ENCODE data around the gene PTPRN2. TPM values are rescaled to one million over a fixed set of nuclear protein-coding genes. Genes with fewer than 3 reads are reported as not detected.

Gene PTPRN2
- total RNA-seq, 4 donors from 2014 or later: 14.9 to 34.3 (median 21.3) TPM

GRCh38 chr7:157616426-157616825 is 971.2 kb downstream of the PTPRN2 start:
- Histone ChIP-seq H3K36me3 (no peaks in the 10 kb centered on the region), H3K27me3 (no peaks in the 10 kb centered on the region), H3K4me3 (no peak overlapping the region), H3K4me1 (peaks cover 0 to 5% (median 0%) of the 10 kb centered on the region in 4 donors), H3K9me3 (no peaks in the 10 kb centered on the region), H3K27ac (no peak overlapping the region)
- TF ChIP-seq CTCF (IDR thresholded peaks at IDR 0.05) (no peak), POLR2A (IDR thresholded peaks at IDR 0.05) (no peak)
- no peak for DNase-seq

GRCh38 chr7:157615852-157616251 is 971.8 kb downstream of the PTPRN2 start:
- peaks cover 0 to 5% (median 0%) of the 10 kb centered on the region in 4 donors for H3K4me1 ChIP-seq
- no peaks in the 10 kb centered on the region for H3K27me3 ChIP-seq
- no peak for TF ChIP-seq CTCF (IDR thresholded peaks at IDR 0.05)
- TF ChIP-seq POLR2A (IDR thresholded peaks at IDR 0.05): no peak
- H3K4me3 ChIP-seq: no peak overlapping the region
- H3K9me3 ChIP-seq: no peaks in the 10 kb centered on the region
- no peak overlapping the region for H3K27ac ChIP-seq
- H3K36me3 ChIP-seq: no peaks in the 10 kb centered on the region
- no peak for DNase-seq

GRCh38 chr7:157615101-157615817 is 972.4 kb downstream of the PTPRN2 start:
- TF ChIP-seq POLR2A (IDR thresholded peaks at IDR 0.05) (no peak), CTCF (IDR thresholded peaks at IDR 0.05) (no peak)
- Histone ChIP-seq H3K9me3 (no peaks in the 10 kb centered on the region), H3K4me3 (no peak overlapping the region), H3K27ac (peak overlapping the region in 1 of 4 donors; percentile 43), H3K4me1 (peaks cover 0 to 5% (median 0%) of the 10 kb centered on the region in 4 donors), H3K27me3 (no peaks in the 10 kb centered on the region), H3K36me3 (no peaks in the 10 kb centered on the region)
- DNase-seq: peak in 1 of 3 donors; percentile 43

GRCh38 chr7:157614457-157615020 is 973.1 kb downstream of the PTPRN2 start:
- no peaks in the 10 kb centered on the region for H3K9me3 ChIP-seq
- H3K27ac ChIP-seq: no peak overlapping the region
- peak in 1 of 3 donors; percentile 32 for DNase-seq
- H3K4me1 ChIP-seq: peaks cover 0 to 5% (median 0%) of the 10 kb centered on the region in 4 donors
- no peaks in the 10 kb centered on the region for H3K27me3 ChIP-seq
- H3K4me3 ChIP-seq: no peak overlapping the region
- no peak for TF ChIP-seq POLR2A (IDR thresholded peaks at IDR 0.05)
- no peak for TF ChIP-seq CTCF (IDR thresholded peaks at IDR 0.05)
- no peaks in the 10 kb centered on the region for H3K36me3 ChIP-seq

- TF ChIP-seq CTCF (IDR thresholded peaks at IDR 0.05): no peak
- TF ChIP-seq POLR2A (IDR thresholded peaks at IDR 0.05): no peak
- Histone ChIP-seq H3K9me3 (no peaks in the 10 kb centered on the region), H3K36me3 (no peaks in the 10 kb centered on the region), H3K4me3 (peak overlapping the region; percentile 37 to 55 (median 52)), H3K4me1 (peaks cover 0 to 5% (median 0%) of the 10 kb centered on the region in 4 donors), H3K27me3 (no peaks in the 10 kb centered on the region), H3K27ac (peak overlapping the region in 2 of 4 donors; percentile 28 to 67)
- peak in 1 of 3 donors; percentile 41 for DNase-seq
Measured at GRCh38 chr7:157613575-157614322, 973.9 kb downstream of the PTPRN2 start.
